MM.1S (cell line): ENCODE results near the gene ACAP2.

Source experiments
- DNase-seq: peaks from one replicate; pipeline ENCODE4 v3.0.0-alpha.2; 2015
- H2AFZ ChIP-seq: fragments of 300-600 bp; sonication (generic); 2 replicates; pipeline ENCODE4 v1.6.0; 2016; ENCODE audit warnings: antibody characterized with exemption, low read length
- H3F3A ChIP-seq: fragments of 300-600 bp; sonication (generic); 2 replicates; pipeline ENCODE4 v1.6.1; 2016; ENCODE audit warnings: mild to moderate bottlenecking, antibody characterized with exemption, low read length, moderate library complexity, mixed read lengths; ENCODE audit not compliant: insufficient read depth
- H3K27ac ChIP-seq: fragments of 300-600 bp; sonication (generic); 2 replicates; pipeline ENCODE4 v1.5.1; 2016; ENCODE audit warnings: mild to moderate bottlenecking, low read length
- H3K27me3 ChIP-seq: fragments of 300-600 bp; sonication (generic); replicated peaks from 2 replicates; pipeline ENCODE4 v1.6.0; 2016; ENCODE audit warnings: low read length; ENCODE audit not compliant: insufficient read depth
- H3K36me3 ChIP-seq: fragments of 300-600 bp; sonication (generic); replicated peaks from 2 replicates; pipeline ENCODE4 v1.6.1; 2016; ENCODE audit warnings: mild to moderate bottlenecking, low read length, mixed read lengths; ENCODE audit not compliant: insufficient read depth
- H3K4me1 ChIP-seq: fragments of 300-600 bp; sonication (generic); 2 replicates; pipeline ENCODE4 v1.6.1; 2016; ENCODE audit warnings: low read length, mixed read lengths
- H3K4me2 ChIP-seq: fragments of 300-600 bp; sonication (generic); 2 replicates; pipeline ENCODE4 v1.6.0; 2016; ENCODE audit warnings: low read depth, low read length
- H3K4me3 ChIP-seq: fragments of 300-600 bp; sonication (generic); 2 replicates; pipeline ENCODE4 v1.5.1; 2016; ENCODE audit warnings: low read length, mixed read lengths
- H3K79me2 ChIP-seq: fragments of 300-600 bp; sonication (generic); 2 replicates; pipeline ENCODE4 v1.6.1; 2016; ENCODE audit warnings: mixed run types, low read length, mixed read lengths
- H3K9ac ChIP-seq: fragments of 300-600 bp; sonication (generic); 2 replicates; pipeline ENCODE4 v1.6.1; 2016; ENCODE audit warnings: low read length, mixed read lengths
- H3K9me2 ChIP-seq: fragments of 300-600 bp; sonication (generic); replicated peaks from 2 replicates; pipeline ENCODE4 v1.6.1; 2016; ENCODE audit warnings: mild to moderate bottlenecking, low read length, mixed read lengths; ENCODE audit not compliant: insufficient read depth
- H3K9me3 ChIP-seq: fragments of 300-600 bp; sonication (generic); replicated peaks from 2 replicates; pipeline ENCODE4 v1.6.1; 2016; ENCODE audit warnings: mild to moderate bottlenecking, low read length, mixed read lengths; ENCODE audit not compliant: insufficient read depth
- H4K20me1 ChIP-seq: fragments of 300-600 bp; sonication (generic); 2 replicates; pipeline ENCODE4 v1.6.1; 2016; ENCODE audit warnings: mild to moderate bottlenecking, low read length, moderate library complexity, mixed read lengths; ENCODE audit not compliant: insufficient read depth
- EZH2 ChIP-seq: fragments of 300-600 bp; sonication (generic); optimal IDR thresholded peaks from 2 replicates; pipeline ENCODE3; 2017; ENCODE audit warnings: low read depth, mild to moderate bottlenecking, antibody characterized with exemption, low read length, mixed read lengths
- EZH2phosphoT487 ChIP-seq: fragments of 300-600 bp; sonication (generic); IDR thresholded peaks from 2 replicates; pipeline ENCODE4 v1.6.1; 2018; ENCODE audit warnings: antibody characterized with exemption, low read length
- TF ChIP-seq, protein P1 (sequence below): fragments of 300-600 bp; sonication (generic); IDR thresholded peaks from 2 replicates; pipeline ENCODE4 v1.5.1; 2016; ENCODE audit warnings: antibody characterized with exemption, low read length, mixed read lengths

The ACAP2 gene

GRCh38 chr3:195249057-195249770 is 193.6 kb downstream of the ACAP2 start:
- H3K9me2 ChIP-seq: no peaks in the 10 kb centered on the region
- no peak overlapping the region for H3K9ac ChIP-seq
- no peak overlapping the region for H3K4me2 ChIP-seq
- TF ChIP-seq, protein P1, sequence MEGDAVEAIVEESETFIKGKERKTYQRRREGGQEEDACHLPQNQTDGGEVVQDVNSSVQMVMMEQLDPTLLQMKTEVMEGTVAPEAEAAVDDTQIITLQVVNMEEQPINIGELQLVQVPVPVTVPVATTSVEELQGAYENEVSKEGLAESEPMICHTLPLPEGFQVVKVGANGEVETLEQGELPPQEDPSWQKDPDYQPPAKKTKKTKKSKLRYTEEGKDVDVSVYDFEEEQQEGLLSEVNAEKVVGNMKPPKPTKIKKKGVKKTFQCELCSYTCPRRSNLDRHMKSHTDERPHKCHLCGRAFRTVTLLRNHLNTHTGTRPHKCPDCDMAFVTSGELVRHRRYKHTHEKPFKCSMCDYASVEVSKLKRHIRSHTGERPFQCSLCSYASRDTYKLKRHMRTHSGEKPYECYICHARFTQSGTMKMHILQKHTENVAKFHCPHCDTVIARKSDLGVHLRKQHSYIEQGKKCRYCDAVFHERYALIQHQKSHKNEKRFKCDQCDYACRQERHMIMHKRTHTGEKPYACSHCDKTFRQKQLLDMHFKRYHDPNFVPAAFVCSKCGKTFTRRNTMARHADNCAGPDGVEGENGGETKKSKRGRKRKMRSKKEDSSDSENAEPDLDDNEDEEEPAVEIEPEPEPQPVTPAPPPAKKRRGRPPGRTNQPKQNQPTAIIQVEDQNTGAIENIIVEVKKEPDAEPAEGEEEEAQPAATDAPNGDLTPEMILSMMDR: no peak
- TF ChIP-seq EZH2: no peak
- TF ChIP-seq EZH2phosphoT487: no peak
- H3K9me3 ChIP-seq: no peaks in the 10 kb centered on the region
- DNase-seq: no peak
- no peaks in the 10 kb centered on the region for H3F3A ChIP-seq
- no peak overlapping the region for H3K27ac ChIP-seq
- no peaks in the 10 kb centered on the region for H4K20me1 ChIP-seq
- no peaks in the 10 kb centered on the region for H3K79me2 ChIP-seq
- H3K27me3 ChIP-seq: no peaks in the 10 kb centered on the region
- H3K36me3 ChIP-seq: no peaks in the 10 kb centered on the region
- H2AFZ ChIP-seq: no peak overlapping the region
- H3K4me3 ChIP-seq: no peak overlapping the region
- no peaks in the 10 kb centered on the region for H3K4me1 ChIP-seq

- H3K4me2 ChIP-seq: no peak overlapping the region
- H3K27ac ChIP-seq: no peak overlapping the region
- H3K9me3 ChIP-seq: no peaks in the 10 kb centered on the region
- H2AFZ ChIP-seq: no peak overlapping the region
- no peaks in the 10 kb centered on the region for H3K9me2 ChIP-seq
- no peak overlapping the region for H3K4me3 ChIP-seq
- no peak overlapping the region for H3K9ac ChIP-seq
- TF ChIP-seq, protein P1: no peak
- TF ChIP-seq EZH2 (no peak), EZH2phosphoT487 (no peak)
- no peaks in the 10 kb centered on the region for H3K27me3 ChIP-seq
- H3K4me1 ChIP-seq: no peaks in the 10 kb centered on the region
- H3K79me2 ChIP-seq: no peaks in the 10 kb centered on the region
- H3F3A ChIP-seq: no peaks in the 10 kb centered on the region
- no peaks in the 10 kb centered on the region for H3K36me3 ChIP-seq
- H4K20me1 ChIP-seq: no peaks in the 10 kb centered on the region
- DNase-seq: no peak
Measured at GRCh38 chr3:195248281-195248680, 194.5 kb downstream of the ACAP2 start.

DNA sequence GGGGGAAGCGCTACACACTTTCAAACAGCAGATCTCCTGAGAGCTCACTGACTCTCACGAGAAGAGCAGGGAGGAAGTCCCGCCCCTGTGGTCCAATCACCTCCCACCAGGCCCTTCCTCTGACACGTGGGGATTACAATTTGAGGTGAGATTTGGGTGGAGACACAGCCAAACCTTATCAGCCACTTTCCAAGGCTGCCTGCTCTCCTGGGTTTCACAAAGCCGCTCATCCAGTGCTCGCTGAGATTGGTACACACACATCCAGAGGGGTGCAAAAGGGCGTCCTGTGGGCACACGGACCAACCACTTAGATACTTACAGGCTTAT is 195.0 kb downstream of the ACAP2 start:
- no peaks in the 10 kb centered on the region for H4K20me1 ChIP-seq
- no peak overlapping the region for H3K4me3 ChIP-seq
- no peaks in the 10 kb centered on the region for H3K9me3 ChIP-seq
- H3K9ac ChIP-seq: no peak overlapping the region
- H3K27ac ChIP-seq: no peak overlapping the region
- H3K9me2 ChIP-seq: no peaks in the 10 kb centered on the region
- H3K27me3 ChIP-seq: no peaks in the 10 kb centered on the region
- H3K4me2 ChIP-seq: no peak overlapping the region
- H3K79me2 ChIP-seq: no peaks in the 10 kb centered on the region
- no peak overlapping the region for H2AFZ ChIP-seq
- H3K4me1 ChIP-seq: no peaks in the 10 kb centered on the region
- TF ChIP-seq EZH2 (no peak), EZH2phosphoT487 (no peak)
- TF ChIP-seq, protein P1: no peak
- H3K36me3 ChIP-seq: no peaks in the 10 kb centered on the region
- no peaks in the 10 kb centered on the region for H3F3A ChIP-seq
- DNase-seq: no peak
